ENCODE measurements around the gene SLC25A31.

SLC25A31 gene

DNA sequence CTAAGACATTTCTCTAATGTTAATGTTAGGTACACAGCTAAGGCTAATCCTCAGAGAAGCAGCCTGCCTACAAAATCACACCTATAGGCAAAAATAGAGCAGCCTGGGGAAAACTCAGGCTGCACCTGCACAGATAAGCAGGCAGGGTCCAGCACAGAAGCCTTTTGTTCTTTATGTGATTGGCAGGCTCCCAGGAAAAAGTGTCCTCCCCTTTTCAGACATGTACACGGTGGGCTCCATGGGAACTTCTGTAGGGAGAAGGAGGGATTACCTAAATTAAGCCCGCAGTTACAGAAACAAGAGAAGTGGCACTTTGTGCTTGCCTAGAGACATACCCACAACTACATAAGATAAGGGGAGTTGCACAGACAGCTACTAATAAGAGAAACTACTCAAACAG, 47.9 kb downstream of the SLC25A31 start:
- DNase-seq, result no peak

DNA sequence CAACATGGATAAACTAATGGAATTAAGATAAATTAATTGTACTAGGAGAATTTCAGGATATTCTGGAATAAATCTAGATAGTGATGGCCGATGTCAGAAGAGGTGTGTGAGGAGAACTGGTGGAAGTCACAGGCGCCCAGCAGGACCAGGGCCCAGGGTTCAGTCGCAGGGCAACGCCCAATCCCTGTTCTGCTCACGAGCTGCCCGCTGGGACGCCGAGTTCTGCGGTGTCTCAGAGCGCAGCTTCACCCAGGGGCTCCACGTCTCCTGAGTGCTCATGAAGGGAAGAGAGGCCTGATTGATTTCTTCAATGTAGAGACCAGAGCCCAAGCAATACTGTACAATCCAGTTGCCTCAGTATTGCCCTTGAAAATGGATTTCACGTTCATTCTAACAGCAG, 50.4 kb downstream of the SLC25A31 start:
- DNase-seq, result no peak

DNA sequence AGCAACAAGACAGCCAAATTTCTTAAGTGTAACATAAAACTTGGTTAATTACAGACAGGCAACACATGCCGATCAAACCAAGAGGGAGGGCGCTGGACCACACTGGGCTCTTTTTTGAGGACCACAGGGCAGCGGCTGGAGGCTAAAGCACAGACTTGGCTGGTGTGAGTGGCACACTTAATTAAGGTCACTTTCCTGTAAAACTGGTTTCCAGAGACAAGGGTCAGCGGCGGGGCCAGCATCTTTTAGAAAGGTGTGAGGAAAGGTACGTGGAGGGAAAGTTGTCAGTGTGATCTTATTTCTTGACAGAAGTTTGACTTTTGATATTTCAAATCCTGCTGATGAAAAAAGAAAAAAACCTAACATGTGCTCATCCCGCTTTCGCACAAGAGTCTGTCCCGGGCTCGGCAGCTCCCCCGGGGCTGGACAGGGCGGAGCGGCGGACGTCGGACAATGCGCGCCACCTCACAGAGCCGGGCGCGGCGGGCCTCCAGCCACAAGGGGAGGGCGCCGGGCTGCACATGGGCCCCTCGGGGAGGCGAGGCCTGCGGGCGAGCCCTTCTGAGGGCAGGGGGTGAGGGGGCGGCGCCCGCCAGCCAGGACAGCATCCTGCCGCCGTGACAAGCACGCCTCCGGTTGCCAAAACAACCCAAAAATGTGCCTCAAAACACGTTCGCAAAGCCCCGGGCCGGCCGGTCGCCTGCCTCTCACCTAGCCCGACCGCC, 51.3 kb downstream of the SLC25A31 start:
- no peak for DNase-seq

DNA sequence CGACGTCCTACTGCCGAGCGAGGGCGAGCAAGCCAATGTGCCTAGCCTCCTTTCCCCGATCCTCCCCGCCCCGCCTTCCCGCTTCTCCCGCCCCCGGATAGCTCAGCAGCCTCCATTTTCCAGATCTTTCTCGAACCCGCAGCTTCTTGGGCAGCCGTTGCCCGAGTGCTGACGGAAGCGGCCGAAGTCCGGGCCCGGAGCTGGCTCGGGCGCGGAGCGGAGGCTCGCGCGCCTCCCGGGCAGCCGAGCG, 51.8 kb downstream of the SLC25A31 start:
- peak; percentile 68 for DNase-seq

DNA sequence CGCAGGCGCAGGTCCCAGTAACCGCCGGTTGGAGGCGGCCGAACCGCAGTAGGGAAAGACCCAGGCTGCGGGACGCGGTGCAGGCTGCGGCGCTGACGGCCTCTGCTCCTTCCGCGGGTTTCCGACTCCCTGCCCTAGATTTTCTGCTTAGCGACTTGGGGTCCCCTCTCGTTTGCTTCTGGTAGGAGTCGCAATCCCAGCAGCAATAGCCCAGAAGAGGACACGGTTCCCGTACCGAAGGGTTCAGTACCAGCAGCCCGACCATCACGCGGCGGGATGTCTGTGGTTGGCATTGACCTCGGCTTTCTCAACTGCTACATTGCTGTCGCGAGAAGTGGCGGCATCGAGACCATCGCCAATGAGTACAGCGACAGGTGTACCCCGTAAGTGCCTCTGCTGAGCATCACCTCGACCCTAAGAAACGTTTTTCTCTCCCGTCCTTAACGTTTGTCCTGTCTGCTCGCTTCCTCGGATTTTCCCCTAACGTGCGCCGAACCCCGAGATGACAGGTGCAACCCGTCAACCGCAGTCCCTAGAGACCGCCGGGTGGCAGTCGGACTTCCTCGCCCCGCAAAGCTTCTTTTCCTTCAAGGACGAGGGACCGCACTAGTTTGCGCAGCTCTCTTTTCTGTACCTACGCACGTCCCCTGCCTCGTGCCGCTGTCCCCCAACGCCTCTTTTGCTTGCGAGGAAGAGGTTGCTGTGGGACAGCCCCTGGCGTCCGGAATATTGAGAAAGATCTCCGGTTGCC, 52.2 kb downstream of the SLC25A31 start, which contains the start of gene HSPA4L:
HSPA4L (plus strand) TSS at position 48 of the 751 bp plus-strand sequence; CDS start at position 277, 229 bp downstream.
- peak; percentile 42 for DNase-seq

DNA sequence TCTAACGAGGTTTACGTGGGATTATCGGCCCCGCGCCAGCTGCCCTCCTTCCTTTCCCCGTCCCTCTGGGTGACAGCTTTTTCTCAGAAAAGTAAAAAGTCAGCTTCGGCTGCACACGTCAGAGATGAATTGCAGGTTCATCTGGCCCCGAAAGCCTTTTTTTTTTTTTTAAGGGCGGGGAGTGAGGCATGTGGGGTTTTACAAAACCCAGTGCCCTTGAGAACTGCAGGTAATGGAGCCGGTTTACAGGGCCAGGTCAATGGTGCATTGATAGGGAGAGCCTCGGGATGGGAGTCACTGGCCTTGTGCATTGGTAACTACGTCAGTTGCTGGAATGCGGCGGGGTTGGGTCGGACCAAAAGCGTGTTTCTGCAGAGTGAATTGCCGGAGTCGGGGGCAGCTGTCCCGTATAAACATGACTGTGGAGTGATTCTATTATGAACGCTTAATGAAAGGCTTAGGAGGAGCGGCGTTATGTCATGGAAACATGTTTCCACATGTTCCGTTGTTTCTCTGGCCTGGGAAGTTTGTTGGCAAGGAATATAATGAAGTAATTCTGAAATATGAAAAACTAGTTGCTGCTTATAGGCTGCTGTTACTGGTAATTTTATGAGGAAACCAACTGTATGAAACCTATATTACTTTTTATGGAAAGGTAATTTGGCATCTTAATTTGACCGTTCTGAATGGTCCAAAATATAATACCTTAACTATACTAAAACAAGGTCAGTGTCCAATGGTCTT, 53.0 kb downstream of the SLC25A31 start:
- DNase-seq, result peak; percentile 31

DNA sequence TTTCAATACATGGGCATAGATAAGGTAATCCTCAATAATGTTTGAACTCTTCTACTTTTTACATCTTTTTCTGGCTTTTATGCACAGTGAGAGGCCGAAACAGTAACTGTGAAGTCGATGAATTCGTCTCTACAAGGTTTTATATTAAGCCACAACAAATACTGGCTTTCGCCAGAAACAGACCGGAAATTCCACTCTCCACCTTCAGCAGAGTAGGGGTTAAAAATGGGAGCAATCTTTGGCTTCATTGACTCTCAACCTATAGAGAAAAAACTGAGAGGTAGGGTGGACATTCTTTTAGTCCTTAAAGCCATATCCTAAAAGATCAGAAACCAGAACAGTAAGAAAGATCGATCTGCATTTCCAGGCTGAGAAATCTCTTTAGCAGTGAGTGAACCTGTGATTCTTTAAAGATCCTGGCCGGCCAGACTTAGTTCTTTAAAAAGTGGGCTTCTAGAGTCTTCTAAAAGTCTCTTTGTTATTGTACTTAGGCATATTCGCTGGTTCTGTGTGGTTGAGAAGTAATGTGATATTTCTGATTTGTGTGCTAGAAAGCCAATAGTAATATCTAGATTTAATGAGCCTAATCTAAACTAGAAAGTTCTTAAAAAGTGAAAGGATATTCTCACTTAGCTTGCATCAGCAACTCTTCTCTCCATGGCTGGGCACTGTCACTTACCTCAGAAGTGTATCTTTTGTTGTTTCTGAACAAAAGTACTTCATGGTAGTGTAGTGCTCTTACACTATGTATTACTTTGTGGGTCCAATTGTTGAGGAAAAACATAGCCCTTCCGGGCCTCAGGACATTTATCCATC, 54.0 kb downstream of the SLC25A31 start:
- no peak for DNase-seq

DNA sequence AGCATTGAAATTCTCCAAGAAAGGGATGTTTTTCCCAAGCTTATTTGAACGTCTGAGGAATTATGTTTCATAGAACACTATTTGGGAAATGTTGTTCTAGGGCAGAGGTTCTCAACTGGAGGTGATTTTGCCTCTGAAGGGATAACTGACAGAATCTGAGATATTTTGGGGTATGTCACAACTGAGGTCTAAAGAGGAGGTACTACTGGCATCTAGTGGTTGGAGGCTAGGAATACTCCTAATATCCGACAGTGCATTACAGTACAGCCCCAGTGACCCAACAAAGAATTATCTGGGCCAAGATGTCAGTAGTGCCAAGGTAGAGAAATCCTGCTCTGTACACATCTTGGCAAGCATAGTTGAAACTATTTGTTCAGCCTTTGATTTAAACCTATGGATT, 58.3 kb downstream of the SLC25A31 start:
- DNase-seq, result no peak

DNA sequence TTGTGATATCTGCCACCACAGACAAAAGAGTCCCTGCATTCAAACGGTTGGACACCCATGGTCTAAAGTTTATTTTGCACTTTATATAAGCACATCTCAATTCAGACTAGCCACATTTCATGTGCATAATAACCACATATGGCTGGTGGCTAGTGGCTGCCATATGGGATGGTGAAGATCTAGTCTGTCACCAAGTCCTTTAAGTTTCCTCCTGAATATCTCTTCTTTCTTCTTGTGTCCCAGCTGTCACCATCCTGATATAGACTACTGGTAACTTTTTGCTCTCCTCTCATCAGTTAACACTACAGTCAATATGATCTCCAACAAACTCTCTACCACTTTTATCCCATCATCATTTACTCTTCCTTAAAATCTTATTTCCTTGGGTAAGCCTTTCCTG, 61.2 kb downstream of the SLC25A31 start:
- no peak for DNase-seq

DNA sequence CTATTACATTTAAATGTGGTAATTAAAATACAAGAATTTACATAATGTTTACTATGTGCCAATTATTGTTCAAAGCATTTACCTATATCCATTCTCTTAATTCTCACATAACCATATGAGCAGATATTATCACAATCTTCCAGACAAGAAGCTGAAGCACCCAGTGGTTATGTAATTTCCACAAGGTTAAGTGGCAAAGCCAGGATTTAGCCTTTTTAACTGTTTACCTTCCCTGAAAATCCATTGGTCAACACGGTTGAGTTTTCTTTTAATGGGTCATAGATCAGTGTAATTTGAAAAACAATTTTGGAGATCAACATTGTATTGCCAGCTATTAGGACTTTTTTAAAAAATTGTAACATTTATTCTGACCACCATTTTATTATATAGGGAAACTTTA, 63.3 kb downstream of the SLC25A31 start:
- no peak for DNase-seq

DNA sequence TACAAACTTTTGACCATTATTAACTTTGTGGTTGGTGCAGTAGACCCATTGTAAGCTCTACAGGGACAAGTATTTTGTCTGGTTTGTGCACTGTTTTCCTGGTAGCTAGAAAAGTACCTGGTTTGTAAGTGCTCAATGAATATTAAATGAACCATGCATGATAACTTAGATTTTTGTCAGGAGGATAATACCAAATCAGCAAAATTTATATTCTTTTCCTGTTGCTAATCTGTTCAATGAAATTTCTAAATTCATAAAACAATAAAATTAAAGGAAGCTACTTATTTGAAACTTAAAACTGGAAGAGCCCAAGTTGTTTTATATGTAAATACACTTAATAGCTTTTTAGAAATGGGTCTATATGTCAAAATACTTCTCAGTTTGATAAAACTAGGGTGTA, 69.5 kb downstream of the SLC25A31 start:
- DNase-seq, result no peak

DNA sequence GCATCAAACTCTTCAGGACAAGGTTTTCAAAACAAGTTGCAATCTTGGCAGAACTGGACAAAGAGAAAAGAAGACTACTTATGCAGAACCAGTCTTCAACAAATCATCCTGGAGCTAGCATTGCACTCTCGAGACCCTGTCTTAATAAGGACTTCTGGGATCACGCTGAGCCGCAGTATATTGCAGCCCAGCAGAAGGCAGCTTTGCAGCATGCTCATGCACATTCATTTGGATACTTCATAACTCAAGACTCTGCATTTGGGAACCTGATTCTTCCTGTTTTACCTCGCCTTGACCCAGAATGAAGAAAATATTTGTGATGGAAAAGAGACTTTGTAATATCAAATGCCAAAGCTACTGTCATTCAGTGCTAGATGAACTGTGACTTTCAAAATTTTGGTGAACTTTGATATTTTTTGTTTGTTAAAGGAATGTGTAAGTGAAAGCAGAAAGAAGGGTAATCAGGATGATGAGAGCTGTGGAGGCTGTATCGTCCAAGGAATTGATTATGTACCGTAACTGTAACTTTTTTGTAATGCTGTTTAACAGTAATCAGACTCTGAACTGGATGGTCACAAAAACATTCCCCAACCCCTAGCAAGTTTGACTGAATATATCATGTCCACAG, 79.1 kb downstream of the SLC25A31 start:
- no peak for DNase-seq

DNA sequence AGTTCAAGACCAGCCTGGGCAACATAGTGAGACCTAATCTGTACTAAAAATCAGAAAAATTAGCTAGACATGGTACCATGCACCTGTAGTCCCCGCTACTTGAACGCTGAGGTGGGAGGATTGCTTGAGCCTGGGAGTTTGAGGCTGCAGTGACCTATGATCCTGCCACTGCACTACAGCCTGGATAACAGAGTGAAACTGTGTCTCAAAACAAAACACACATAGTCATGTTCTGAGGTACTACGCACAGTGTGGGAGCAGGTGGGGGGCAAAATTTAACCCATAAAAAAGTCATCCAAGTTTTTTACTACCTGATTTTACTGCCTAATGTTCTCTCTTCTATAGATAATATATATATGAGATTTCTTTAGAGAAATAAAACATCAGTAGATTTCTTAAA, 80.4 kb downstream of the SLC25A31 start:
- no peak for DNase-seq

DNA sequence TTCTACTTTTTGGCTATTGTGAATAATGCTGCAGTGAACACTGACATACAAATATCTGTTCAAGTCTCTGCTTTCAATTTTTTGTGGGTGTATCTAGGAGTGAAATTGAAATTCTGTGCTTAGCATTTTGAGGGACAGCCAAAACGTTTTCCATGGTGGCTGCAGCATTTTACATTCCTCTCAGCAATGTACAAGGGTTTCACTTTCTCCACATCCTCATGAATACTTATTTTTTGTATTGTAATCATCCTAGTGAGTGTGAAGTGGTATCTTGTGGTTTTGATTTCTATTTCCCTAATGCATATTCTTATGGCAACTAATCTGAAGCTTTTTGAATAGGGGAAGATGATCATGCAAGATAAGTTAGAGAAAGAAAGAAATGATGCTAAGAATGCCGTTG, 92.2 kb downstream of the SLC25A31 start:
- DNase-seq, result no peak

Data from activated CD4-positive, CD25-positive, alpha-beta regulatory T cell treated with anti-CD3 and anti-CD28 coated beads, Interleukin-2, amount 50 U/mL, for 72 hours (primary cell).